GM06990 (cell line): ENCODE measurements around the gene HOXD12.

Experiments
- DNase-seq: peaks from one replicate; pipeline ENCODE4 v3.0.0-alpha.2; 2011; ENCODE audit not compliant: insufficient read length; ENCODE audit errors: extremely low read depth
- H3K27me3 ChIP-seq: replicated peaks from 2 replicates; pipeline ENCODE4 v1.6.0; 2011; ENCODE audit warnings: low read length; ENCODE audit not compliant: control insufficient read depth, insufficient read depth
- H3K36me3 ChIP-seq: 2 replicates; pipeline ENCODE4 v1.5.1; 2011; ENCODE audit warnings: low read length; ENCODE audit not compliant: control insufficient read depth, insufficient read depth
- H3K4me3 ChIP-seq: replicated peaks from 2 replicates; pipeline ENCODE4 v1.5.1; 2011; ENCODE audit warnings: low read depth, mild to moderate bottlenecking, control low read depth, low read length
- CTCF ChIP-seq: IDR thresholded peaks from 2 replicates; pipeline ENCODE4 v1.5.1; 2011; ENCODE audit warnings: low read length, control low read depth, mild to moderate bottlenecking, inconsistent platforms; ENCODE audit not compliant: insufficient read depth, poor library complexity, severe bottlenecking

Gene HOXD12

GRCh38 chr2:176103194-176103593 is 3.6 kb downstream of the HOXD12 start:
- H3K27me3 ChIP-seq: no peaks in the 10 kb centered on the region; the same call in 1 of the 2 replicates
- H3K36me3 ChIP-seq: no peaks in the 10 kb centered on the region
- H3K4me3 ChIP-seq: no peak overlapping the region
- no peak for TF ChIP-seq CTCF
- DNase-seq: no peak

- H3K27me3 ChIP-seq: no peaks in the 10 kb centered on the region; the same call in 1 of the 2 replicates
- no peak overlapping the region for H3K4me3 ChIP-seq
- no peaks in the 10 kb centered on the region for H3K36me3 ChIP-seq
- TF ChIP-seq CTCF: no peak
- DNase-seq: no peak
Measured at GRCh38 chr2:176103742-176104315, 4.2 kb downstream of the HOXD12 start.

GRCh38 chr2:176104316-176105077 is 4.9 kb downstream of the HOXD12 start:
- H3K4me3 ChIP-seq: no peak overlapping the region
- H3K27me3 ChIP-seq: no peaks in the 10 kb centered on the region; the same call in 1 of the 2 replicates
- DNase-seq: no peak
- no peaks in the 10 kb centered on the region for H3K36me3 ChIP-seq
- TF ChIP-seq CTCF: no peak

- Histone ChIP-seq H3K4me3 (no peak overlapping the region), H3K36me3 (no peaks in the 10 kb centered on the region), H3K27me3 (no peaks in the 10 kb centered on the region; the same call in 1 of the 2 replicates)
- TF ChIP-seq CTCF: no peak
- DNase-seq: no peak
Measured at GRCh38 chr2:176105078-176105729, 5.6 kb downstream of the HOXD12 start.

- Histone ChIP-seq H3K4me3 (no peak overlapping the region), H3K27me3 (no peaks in the 10 kb centered on the region; the same call in 1 of the 2 replicates), H3K36me3 (no peaks in the 10 kb centered on the region)
- no peak for TF ChIP-seq CTCF
- DNase-seq: no peak
Measured at GRCh38 chr2:176105730-176106580, 6.4 kb downstream of the HOXD12 start.
